OCI-LY3 (cell line): Measurements from ENCODE around the gene CAMK1D.
A peak's percentile ranks its signal among the peaks of the same experiment; 100 is the strongest.

Source experiments
- H2AFZ ChIP-seq: fragments of 200-600, 300-600 bp; shearing (Covaris generic); 2 replicates; pipeline ENCODE4 v1.6.0; 2014; ENCODE audit warnings: antibody characterized with exemption, low read depth, low read length
- H3K27ac ChIP-seq: fragments of 200-600, 300-600 bp; sonication (generic); 2 replicates; pipeline ENCODE4 v1.5.1; 2014; ENCODE audit warnings: mild to moderate bottlenecking, low read length, moderate library complexity, mixed read lengths
- H3K27me3 ChIP-seq: fragments of 200-600, 300-600 bp; sonication (generic); 2 replicates; pipeline ENCODE4 v1.6.1; 2014; ENCODE audit warnings: low read depth, low read length, mixed read lengths
- H3K36me3 ChIP-seq: fragments of 200-600, 300-600 bp; sonication (generic); replicated peaks from 2 replicates; pipeline ENCODE3; 2014; ENCODE audit warnings: low read depth, low read length, mixed read lengths
- H3K4me1 ChIP-seq: fragments of 300-600, 200-600 bp; sonication (generic); 2 replicates; pipeline ENCODE4 v1.6.1; 2014; ENCODE audit warnings: low read length, mixed read lengths
- H3K4me2 ChIP-seq: fragments of 200-600, 300-600 bp; sonication (generic); 2 replicates; pipeline ENCODE4 v1.6.1; 2014; ENCODE audit warnings: low read length, mixed read lengths
- H3K4me3 ChIP-seq: fragments of 300-600, 200-600 bp; sonication (generic); 2 replicates; pipeline ENCODE4 v1.5.1; 2014; ENCODE audit warnings: antibody characterized with exemption, mild to moderate bottlenecking, low read length, moderate library complexity
- H3K79me2 ChIP-seq: fragments of 300-600, 200-600 bp; shearing (Covaris generic); 2 replicates; pipeline ENCODE4 v1.6.1; 2014; ENCODE audit warnings: mild to moderate bottlenecking, low read length, mixed read lengths
- H3K9ac ChIP-seq: fragments of 300-600, 200-600 bp; shearing (Covaris generic); 2 replicates; pipeline ENCODE4 v1.6.0; 2014; ENCODE audit warnings: mild to moderate bottlenecking, low read length, moderate library complexity
- H3K9me3 ChIP-seq: fragments of 200-600, 300-600 bp; shearing (Covaris generic); 2 replicates; pipeline ENCODE4 v1.6.1; 2014; ENCODE audit warnings: low read length, mixed read lengths; ENCODE audit not compliant: insufficient read depth
- H4K20me1 ChIP-seq: fragments of 200-600, 300-600 bp; sonication (generic); 2 replicates; pipeline ENCODE4 v1.6.1; 2016; ENCODE audit warnings: low read length, mixed read lengths; ENCODE audit not compliant: insufficient read depth
- EZH2phosphoT487 ChIP-seq: fragments of 200-600 bp; shearing (Covaris generic); IDR thresholded peaks from 2 replicates; pipeline ENCODE4 v1.6.1; 2018; ENCODE audit warnings: antibody characterized with exemption, mixed run types, low read depth
- TF ChIP-seq, protein P1 (sequence below): fragments of 200-600, 300-600 bp; sonication (generic); IDR thresholded peaks from 2 replicates; pipeline ENCODE4 v1.5.1; 2014; ENCODE audit warnings: antibody characterized with exemption, low read length, low read depth

The CAMK1D gene

DNA sequence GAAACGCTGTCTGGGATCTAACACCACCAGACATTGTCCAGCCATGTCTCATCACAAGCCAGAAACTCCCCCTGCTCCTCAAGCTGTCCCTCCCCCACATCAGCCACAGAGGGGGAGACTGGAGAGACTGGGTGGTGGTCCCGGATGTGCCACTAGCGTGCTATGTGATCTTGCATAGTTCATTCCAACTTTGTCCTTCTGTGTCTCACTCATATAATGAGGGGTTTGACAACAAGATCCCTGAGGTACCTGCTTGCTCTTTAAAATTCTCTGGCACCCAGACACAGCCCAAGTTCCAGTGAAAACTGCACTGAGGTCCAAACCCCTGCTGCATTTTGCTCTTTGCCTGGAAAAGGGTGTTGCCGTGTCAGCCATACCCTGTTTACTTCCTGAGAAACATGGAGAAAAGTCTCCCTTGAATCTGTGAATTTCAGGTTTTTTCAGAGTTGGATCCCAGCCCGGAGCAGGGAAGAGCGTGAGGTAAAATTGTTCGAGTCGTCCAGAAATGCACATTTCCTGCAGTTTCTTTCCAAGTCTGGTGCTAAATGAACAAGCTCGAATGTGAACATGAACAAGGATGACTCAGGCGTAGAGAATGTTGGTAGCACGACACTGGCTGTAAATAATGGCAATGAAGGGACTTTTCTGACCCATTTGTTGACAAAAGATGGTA is 495.6 kb downstream of the CAMK1D start:
- no peak overlapping the region for H3K4me2 ChIP-seq
- H4K20me1 ChIP-seq, result no peaks in the 10 kb centered on the region
- no peaks in the 10 kb centered on the region for H3K79me2 ChIP-seq
- no peaks in the 10 kb centered on the region for H3K36me3 ChIP-seq
- H3K9ac ChIP-seq, result no peak overlapping the region
- no peak overlapping the region for H3K27ac ChIP-seq
- TF ChIP-seq EZH2phosphoT487, result no peak
- TF ChIP-seq, protein P1, sequence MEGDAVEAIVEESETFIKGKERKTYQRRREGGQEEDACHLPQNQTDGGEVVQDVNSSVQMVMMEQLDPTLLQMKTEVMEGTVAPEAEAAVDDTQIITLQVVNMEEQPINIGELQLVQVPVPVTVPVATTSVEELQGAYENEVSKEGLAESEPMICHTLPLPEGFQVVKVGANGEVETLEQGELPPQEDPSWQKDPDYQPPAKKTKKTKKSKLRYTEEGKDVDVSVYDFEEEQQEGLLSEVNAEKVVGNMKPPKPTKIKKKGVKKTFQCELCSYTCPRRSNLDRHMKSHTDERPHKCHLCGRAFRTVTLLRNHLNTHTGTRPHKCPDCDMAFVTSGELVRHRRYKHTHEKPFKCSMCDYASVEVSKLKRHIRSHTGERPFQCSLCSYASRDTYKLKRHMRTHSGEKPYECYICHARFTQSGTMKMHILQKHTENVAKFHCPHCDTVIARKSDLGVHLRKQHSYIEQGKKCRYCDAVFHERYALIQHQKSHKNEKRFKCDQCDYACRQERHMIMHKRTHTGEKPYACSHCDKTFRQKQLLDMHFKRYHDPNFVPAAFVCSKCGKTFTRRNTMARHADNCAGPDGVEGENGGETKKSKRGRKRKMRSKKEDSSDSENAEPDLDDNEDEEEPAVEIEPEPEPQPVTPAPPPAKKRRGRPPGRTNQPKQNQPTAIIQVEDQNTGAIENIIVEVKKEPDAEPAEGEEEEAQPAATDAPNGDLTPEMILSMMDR, result no peak
- no peaks in the 10 kb centered on the region for H3K4me1 ChIP-seq
- no peaks in the 10 kb centered on the region for H3K27me3 ChIP-seq
- H3K4me3 ChIP-seq, result no peak overlapping the region
- no peak overlapping the region for H2AFZ ChIP-seq
- H3K9me3 ChIP-seq, result no peaks in the 10 kb centered on the region

GRCh38 chr10:12846718-12847117 is 497.4 kb downstream of the CAMK1D start:
- Histone ChIP-seq H3K4me1 (no peaks in the 10 kb centered on the region), H3K9me3 (no peaks in the 10 kb centered on the region)

GRCh38 chr10:12847361-12847975 is 498.1 kb downstream of the CAMK1D start:
- H3K27me3 ChIP-seq, result no peaks in the 10 kb centered on the region
- no peaks in the 10 kb centered on the region for H3K36me3 ChIP-seq
- no peak overlapping the region for H3K27ac ChIP-seq
- H3K79me2 ChIP-seq, result no peaks in the 10 kb centered on the region
- H3K4me1 ChIP-seq, result no peaks in the 10 kb centered on the region
- peak overlapping the region; percentile 32 for H3K4me2 ChIP-seq
- H2AFZ ChIP-seq, result peak overlapping the region; percentile 34; the same call in 1 of the 2 replicates
- TF ChIP-seq, protein P1, result peak; percentile 50
- no peak for TF ChIP-seq EZH2phosphoT487
- no peaks in the 10 kb centered on the region for H3K9me3 ChIP-seq
- no peaks in the 10 kb centered on the region for H4K20me1 ChIP-seq
- 0 out of 2 replicates have a peak overlapping the region, but pooled peaks have one; percentile 40 for H3K4me3 ChIP-seq
- no peak overlapping the region for H3K9ac ChIP-seq

More at GRCh38 chr10:12846718-12847117, 497.4 kb downstream of the CAMK1D start:
- H2AFZ ChIP-seq, result no peak overlapping the region
- H4K20me1 ChIP-seq, result no peaks in the 10 kb centered on the region
- no peaks in the 10 kb centered on the region for H3K79me2 ChIP-seq
- H3K4me3 ChIP-seq, result no peak overlapping the region
- TF ChIP-seq EZH2phosphoT487, result no peak
- no peaks in the 10 kb centered on the region for H3K27me3 ChIP-seq
- no peaks in the 10 kb centered on the region for H3K36me3 ChIP-seq
- no peak overlapping the region for H3K9ac ChIP-seq
- no peak overlapping the region for H3K4me2 ChIP-seq
- H3K27ac ChIP-seq, result no peak overlapping the region

DNA sequence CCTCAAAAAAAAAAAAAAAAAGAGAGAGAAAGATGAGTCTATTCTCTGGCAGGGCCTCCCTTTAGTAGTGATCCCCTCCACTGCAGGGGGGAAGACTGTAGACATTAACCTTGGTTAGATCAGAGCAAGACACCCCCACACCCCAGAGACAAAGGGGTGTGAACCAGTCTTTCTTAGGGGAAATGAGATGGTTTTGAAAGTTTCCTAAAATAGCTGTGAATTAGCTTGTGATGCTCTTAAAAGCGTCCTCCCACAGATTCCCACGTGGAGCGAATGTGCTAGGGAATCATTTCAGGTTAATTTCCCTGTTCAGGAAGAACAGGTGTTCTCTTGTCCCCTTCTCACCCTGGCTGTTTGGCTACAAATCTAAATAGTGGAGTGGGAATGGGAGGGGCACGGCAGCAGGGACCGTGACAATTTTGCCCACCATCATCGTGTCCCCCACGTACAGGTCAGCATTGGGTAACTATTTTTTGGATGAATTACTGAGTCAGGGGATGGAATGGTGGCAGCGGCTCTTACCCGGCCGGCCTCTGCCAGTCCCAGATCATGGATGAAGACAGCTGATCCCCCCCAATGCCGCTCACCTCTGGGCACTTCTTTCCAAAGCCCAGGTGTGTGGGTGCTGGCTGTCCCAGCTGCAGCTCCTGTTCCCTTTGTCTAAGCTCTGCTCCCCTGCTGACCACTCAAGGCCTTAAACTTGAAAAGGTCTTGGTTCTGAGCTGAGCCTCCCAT is 499.3 kb downstream of the CAMK1D start:
- H3K27me3 ChIP-seq, result no peaks in the 10 kb centered on the region
- TF ChIP-seq, protein P1, result no peak
- no peak for TF ChIP-seq EZH2phosphoT487
- H3K9ac ChIP-seq, result no peak overlapping the region

More for the DNA sequence above, 499.3 kb downstream of the CAMK1D start:
- H4K20me1 ChIP-seq, result no peaks in the 10 kb centered on the region
- no peak overlapping the region for H2AFZ ChIP-seq
- no peaks in the 10 kb centered on the region for H3K9me3 ChIP-seq
- no peaks in the 10 kb centered on the region for H3K36me3 ChIP-seq
- no peak overlapping the region for H3K4me3 ChIP-seq
- no peaks in the 10 kb centered on the region for H3K79me2 ChIP-seq
- no peak overlapping the region for H3K27ac ChIP-seq
- no peak overlapping the region for H3K4me2 ChIP-seq
- no peaks in the 10 kb centered on the region for H3K4me1 ChIP-seq
